M059J (cell line): ENCODE data around the gene CCDC15. TPM values are rescaled to one million over a fixed set of nuclear protein-coding genes. Genes with fewer than 3 reads are reported as not detected.
"Not testable (repeated sequence)": the region's sequence is repeated elsewhere in the genome, so short reads cannot be mapped to it uniquely, and the experiment has no call there.

Experiments
- DNase-seq: peaks from one replicate; pipeline ENCODE4 v3.0.0-alpha.2; 2012; ENCODE audit warnings: low read depth
- total RNA-seq: library from RNA; depleted of rRNA; stranded (reverse); fragments of >200 nt; shearing (Covaris generic); gene quantifications from 2 replicates; pipeline ENCODE4 v1.2.3, GENCODE V29; 2014

CCDC15 gene
- total RNA-seq, 1 experiment from 2014 or later: 7.6 TPM

GRCh38 chr11:124938970-124939369, 15.0 kb upstream of the CCDC15 start:
- DNase-seq: no peak

DNA sequence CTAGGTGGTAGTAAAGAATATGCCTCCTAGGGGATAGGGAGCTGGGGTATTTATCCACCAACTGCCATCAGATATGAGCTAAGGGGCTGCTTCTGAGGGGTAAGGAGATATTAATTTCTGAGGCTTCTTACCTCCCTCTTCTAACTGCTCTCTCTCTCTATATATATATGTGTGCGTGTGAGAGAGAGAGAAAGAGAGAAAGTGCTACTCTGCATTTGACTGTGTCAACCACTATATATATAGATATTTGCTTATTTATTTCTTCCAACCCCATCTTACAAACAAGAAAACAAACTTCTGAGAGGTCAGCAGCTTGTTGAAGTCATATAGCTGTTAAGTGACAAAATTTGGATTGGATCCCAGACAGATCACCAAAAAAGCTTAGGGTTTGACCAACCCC, 12.3 kb upstream of the CCDC15 start:
- no peak for DNase-seq

DNA sequence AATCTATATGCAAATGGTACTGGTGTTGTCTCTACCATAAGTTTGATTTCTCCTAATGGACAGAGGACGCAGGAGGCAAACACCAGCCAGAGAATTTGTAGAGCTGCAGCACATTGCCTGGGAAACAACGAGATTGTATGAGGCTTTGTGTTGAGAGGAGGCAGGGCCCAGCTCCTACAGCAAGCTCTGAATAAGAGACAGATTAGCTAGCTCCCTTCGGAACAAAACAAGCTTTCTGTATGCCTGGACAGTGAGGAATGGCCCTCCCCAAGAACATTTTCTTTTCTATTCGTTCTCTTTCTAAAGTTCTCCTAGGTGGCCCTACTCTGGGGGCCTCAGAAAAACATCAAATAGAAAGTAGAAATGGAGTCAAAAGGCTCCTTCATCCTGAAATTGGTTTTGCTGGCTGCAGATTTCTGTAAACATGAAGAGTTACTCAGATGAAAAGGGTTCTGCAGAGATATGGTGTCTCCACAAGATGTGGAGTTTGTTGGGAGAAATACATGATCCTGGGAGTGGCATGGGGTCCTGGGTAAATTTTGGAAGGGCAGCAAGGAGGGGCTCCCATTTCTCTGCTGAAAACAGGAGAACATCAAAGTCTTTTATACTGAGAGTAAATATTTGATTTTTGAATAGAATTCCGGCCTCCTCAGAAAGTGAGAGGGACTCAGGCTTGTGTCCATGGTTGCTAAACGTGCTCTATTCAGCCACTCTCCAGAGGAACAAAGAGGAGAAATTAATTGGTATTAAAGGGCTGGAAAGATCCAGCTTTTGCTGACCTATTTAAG, 11.3 kb upstream of the CCDC15 start:
- no peak for DNase-seq

DNA sequence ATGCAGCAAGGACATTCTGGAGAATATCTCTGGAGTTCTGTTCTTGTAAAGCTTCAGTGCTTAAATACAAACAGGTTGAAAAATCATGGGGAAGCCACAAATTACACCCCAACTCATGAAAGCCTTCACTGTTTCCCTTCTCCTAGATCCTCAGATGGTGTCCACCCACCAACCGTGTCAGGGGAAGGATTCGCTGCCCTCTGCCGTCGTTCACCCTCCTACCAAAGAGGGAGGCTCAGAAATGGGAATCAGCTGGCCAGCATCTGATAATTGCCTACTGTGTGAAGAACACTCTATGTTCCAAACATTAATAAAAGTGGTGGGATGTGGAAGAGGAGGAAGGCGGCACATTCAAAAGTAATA, 10.8 kb upstream of the CCDC15 start:
- no peak for DNase-seq

GRCh38 chr11:124943741-124944140, 10.3 kb upstream of the CCDC15 start:
- no peak for DNase-seq

- DNase-seq: no peak
These were observed 9.4 kb upstream of the CCDC15 start for GRCh38 chr11:124944565-124944964.

DNA sequence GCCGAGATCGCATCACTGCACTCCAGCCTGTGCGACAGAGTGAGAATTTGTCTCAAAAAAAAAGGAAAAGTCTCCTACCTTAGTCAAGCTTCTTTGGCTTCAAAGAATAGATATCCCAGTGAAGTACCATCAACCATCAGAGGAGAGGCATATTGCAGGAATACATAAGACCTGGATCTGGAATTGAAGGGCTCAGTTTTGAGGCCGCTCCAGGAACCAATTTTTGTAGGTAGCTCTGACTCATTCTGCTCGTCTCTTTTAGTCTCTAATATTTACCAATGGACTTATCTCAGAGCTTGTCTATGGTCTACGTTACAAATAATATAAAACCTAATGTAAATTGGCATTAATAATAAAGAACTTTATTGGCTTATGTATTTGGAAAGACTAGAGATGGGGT, 8.2 kb upstream of the CCDC15 start:
- DNase-seq: no peak

- peak; percentile 35 for DNase-seq
These were observed 7.3 kb upstream of the CCDC15 start for GRCh38 chr11:124946735-124947141.

- peak; percentile 3 for DNase-seq
These were observed 3.2 kb upstream of the CCDC15 start for GRCh38 chr11:124950601-124951330.

- DNase-seq: no peak
These were observed 2.7 kb upstream of the CCDC15 start for GRCh38 chr11:124951341-124951740.

DNA sequence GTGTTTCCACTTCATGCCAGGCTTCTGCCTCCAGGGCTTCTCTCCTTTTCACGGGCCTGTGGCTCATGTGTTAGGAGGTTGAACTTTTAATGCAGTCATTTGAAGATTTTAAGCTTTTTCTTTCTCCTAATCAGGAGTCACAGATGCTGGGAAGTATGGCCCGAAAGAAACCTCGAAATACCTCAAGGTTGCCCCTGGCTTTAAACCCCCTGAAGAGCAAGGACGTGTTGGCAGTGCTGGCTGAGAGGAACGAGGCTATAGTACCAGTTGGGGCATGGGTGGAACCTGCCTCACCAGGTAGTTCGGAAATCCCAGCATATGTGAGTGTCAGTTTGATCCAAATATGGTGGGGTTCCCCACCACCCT, 571 bp downstream of the CCDC15 start:
- DNase-seq: no peak

DNA sequence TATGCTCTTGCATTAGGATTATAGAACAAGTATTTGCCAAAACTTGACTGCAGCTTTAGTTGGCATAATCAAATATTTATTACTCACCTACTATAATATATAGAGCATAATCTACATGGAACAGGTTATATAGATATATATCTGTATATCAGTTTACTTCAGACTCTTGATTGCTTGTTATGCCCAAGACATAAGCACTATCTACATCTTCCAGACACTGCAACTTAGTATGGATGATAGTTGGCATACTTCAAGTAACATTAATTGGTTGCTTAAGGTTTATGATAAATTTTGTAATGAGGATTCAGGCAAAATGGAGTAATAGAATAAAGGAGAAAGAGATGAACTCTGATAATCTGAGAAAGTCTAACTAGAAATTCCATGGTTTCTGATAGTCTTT, 1.0 kb downstream of the CCDC15 start:
- no peak for DNase-seq

DNA sequence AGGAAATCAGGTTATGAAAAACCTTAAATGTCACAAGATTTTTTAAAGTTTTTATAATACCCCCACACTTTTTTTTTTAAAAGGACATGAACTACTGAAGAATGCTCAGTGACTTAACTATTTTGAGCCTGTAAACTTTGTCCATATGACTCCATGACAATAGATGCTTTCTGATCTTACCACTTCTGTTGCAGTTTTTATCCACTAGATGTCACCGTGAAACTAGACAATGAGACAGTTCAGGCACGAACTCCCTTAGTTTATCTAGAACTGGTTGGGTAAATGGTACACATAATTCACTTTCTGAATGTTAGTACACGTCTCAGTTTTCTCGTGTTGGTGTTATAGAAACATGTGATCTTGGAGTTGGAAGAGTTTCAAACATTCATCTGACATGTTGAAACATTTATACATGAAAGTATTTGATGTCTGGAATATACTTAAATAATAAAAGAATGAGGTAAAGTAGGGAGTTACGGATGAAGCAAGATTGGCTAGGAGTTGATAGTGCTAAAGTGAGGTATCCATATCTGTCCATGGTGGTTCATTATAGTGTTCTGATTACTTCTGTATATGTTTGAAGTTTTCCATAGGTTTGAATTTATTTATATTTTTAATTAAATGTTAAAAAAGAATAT, 8.1 kb downstream of the CCDC15 start:
- DNase-seq: peak; percentile 80

GRCh38 chr11:124968197-124968596, 14.2 kb downstream of the CCDC15 start:
- DNase-seq: not testable (repeated sequence)

- peak; percentile 41 for DNase-seq
These were observed 16.9 kb downstream of the CCDC15 start for GRCh38 chr11:124970925-124971324.

DNA sequence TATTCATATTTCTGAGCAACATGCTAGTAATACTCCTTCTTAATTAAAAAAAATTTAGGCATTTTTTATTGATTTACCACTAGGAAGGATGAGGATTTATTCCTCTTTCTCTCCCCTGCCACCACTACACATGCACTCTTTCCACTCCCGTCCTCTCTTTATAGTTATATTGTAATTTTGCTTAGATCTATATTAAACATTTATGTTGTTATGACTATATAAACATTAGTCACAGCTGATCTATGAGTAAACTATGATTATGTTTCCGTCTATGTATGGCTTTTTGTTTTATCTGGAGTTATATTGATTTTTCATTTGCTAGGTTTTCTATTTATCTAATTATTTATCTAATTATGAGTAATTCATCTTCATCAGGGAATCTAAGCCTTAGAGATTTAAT, 17.8 kb downstream of the CCDC15 start:
- no peak for DNase-seq

DNA sequence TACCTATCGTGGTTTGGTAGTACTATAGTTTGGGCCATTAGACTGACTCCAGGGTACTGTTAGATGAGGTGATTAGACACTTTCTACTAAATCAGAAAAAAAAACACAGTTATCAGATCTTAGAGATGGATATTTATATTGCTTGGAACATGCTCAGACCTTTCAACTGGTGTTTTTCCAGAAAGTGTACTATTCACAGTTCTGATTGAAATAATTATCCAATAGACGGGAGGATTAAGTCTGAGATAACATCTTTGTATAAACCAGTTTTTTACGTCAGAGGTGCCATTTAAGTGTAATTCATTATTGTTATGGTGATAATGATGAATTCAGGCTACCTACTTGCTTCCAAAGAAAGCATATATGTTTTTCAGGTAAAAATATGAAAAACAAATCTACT, 22.5 kb downstream of the CCDC15 start:
- DNase-seq: no peak

DNA sequence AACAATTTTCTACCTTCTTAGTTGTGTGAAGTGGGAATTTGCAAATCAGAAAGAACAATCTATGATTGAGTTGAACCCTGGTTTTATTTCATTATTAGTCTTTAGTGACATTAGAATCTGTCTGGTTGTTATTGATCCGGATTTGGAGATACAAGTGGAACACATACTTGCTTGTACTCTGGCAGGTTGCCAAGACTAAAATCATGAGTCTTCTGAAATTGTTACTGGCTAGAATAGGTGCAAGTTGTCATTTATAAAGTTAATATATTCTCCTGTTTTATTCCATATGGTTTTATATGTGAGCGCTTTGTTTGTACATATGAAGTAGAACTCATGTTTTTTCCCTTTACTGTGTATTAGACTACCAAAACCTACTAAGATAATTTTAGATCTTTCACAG, 23.0 kb downstream of the CCDC15 start:
- DNase-seq: no peak

DNA sequence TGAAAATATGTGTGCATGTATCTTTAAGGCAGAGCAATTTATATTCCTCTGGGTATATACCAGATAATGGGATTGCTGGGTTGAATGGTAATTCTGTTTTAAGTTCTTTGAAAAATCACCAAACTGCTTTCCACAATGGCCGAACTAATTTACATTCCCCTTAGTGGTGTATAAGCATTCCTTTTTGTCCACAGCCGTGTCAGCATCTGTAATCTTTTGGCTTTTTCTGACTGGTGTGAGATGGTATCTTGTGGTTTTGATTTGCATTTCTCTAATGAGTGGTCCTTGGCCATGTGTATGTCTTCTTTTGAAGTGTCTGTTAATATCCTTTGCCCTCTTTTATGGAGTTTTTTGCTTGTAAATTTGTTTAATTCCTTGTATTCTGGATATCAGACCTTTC, 24.3 kb downstream of the CCDC15 start:
- peak; percentile 5 for DNase-seq

DNA sequence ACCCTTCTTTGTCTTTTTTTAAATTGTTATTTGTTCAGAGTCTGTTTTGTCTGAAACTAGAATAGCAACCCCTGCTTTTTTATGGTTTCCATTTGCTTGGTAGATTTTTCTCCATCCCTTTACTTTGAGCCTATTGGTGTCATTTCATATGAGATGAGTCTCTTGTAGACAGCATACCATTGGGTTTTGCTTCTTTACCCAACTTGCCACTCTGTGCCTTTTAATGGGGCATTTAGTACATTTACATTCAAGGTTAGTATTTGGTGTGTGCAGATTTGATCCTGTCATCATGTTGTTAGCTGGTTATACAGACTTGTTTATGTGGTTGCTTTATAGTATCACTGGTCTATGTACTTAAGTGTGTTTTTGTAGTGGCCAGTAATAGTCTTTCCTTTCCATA, 28.0 kb downstream of the CCDC15 start:
- DNase-seq: no peak

DNA sequence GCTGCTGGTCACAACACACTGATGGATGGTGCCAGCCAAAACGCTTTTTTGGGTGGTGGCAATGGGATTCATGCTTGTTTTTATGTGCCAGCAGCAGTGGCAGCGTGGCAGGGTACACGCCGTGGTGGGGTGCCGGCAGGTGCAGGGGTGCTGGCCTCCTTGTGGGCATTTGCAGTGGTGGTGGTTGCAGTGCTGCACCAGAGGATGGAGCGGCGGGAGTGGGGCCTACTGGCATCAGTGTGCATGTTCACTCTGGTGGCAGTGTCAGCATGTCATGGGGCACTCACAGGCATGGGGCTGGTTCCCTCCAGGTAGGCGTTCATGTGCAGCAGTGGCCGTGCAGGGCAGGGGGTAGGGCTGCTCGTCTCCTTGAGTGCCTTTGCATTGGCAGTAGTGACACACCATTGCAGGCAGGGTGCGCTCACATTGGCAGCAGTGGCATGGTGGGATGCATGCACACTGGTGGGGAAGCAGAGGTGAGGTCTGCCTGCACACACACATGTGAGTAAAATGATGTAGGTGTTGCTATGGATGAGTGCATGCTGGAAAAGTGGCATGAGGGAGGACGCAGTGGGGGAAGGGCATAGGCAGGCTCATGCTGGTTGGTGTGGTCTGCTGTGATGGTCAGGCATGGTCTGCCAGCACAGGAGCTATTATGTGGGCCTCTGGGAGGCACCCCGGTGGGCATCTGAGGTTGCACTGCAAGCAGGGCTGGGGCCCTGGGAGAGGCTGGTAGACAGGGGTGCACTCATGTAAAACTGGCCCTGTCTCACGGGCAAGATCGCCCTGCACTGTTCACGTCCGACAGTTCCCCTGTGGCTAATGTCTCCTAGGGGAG, 29.9 kb downstream of the CCDC15 start:
- no peak for DNase-seq

DNA sequence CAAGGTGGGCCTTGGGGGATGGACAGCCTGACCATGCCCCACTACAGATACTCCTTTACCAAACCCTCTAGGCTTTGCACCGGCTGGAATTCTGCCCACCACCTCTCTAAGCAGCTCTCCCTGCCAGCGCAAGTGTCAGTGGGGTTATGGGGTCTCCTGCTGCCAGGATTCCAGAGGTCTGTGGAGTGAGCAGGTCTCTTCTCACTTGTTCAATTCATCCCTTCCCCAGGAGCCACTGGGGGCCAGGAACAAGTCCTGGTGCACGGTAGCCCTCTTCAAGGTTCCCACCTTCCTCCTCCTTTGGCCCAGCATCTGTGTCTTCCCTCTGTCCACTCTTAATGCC, 30.5 kb downstream of the CCDC15 start:
- no peak for DNase-seq
